Cardiac atrium fibroblast (primary cell): ENCODE data around the gene SYCN. TPM values are rescaled to one million over a fixed set of nuclear protein-coding genes. Genes with fewer than 3 reads are reported as not detected.

Experiments used
- total RNA-seq: library from RNA; depleted of rRNA; stranded (reverse); fragments of >200 nt; gene quantifications from 2 replicates; pipeline ENCODE4 v1.2.3, GENCODE V29; 2015

Gene SYCN
- not detected in 2 replicates for total RNA-seq

GRCh38 chr19:39203372-39204341 lies at the start of gene SYCN:
Gene SYCN, minus strand, starts transcription at chr19:39204263. Its CDS starts 9 bp downstream, at chr19:39204254.

GRCh38 chr19:39248806-39249205 lies 44.7 kb upstream of the SYCN start, which contains the start of gene IFNL4:
Gene IFNL4, minus strand, starts transcription at chr19:39248856.

GRCh38 chr19:39244410-39245100 lies 40.5 kb upstream of the SYCN start, which contains the start of gene IFNL3:
Gene IFNL3, minus strand, starts transcription at chr19:39245006. Its CDS starts 39 bp downstream, at chr19:39244967.

GRCh38 chr19:39196860-39197562 lies 7.1 kb downstream of the SYCN start, which contains the start of gene NCCRP1:
Gene NCCRP1, plus strand, starts transcription at chr19:39196964. Its CDS starts 19 bp downstream, at chr19:39196983.

Other genes starting within 250 kb of the SYCN start
- gene FBXO17, start 228.5 kb downstream of the SYCN start, total RNA-seq, result 18.4 and 26.2 TPM in 2 replicates
- 0.18 and 0.49 TPM in 2 replicates for gene FBXO27, start 171.7 kb downstream of the SYCN start, total RNA-seq
- not detected in 2 replicates for gene ACP7, start 119.9 kb downstream of the SYCN start, total RNA-seq
- 7.0 and 9.1 TPM in 2 replicates for gene PAK4, start 78.5 kb downstream of the SYCN start, total RNA-seq
- gene NCCRP1, start 7.3 kb downstream of the SYCN start, total RNA-seq, result not detected in 2 replicates
- not detected in 2 replicates for gene IFNL3, start 40.7 kb upstream of the SYCN start, total RNA-seq
- gene IFNL4, start 44.6 kb upstream of the SYCN start, total RNA-seq, result not detected in 2 replicates
- not detected in 2 replicates for gene IFNL2, start 64.1 kb upstream of the SYCN start, total RNA-seq
- gene IFNL1, start 92.1 kb upstream of the SYCN start, total RNA-seq, result not detected in 2 replicates
- gene LRFN1, start 116.6 kb upstream of the SYCN start, total RNA-seq, result not detected in 2 replicates
- gene GMFG, start 131.8 kb upstream of the SYCN start, total RNA-seq, result 4.4 and 21.8 TPM in 2 replicates
- 45.1 and 55.7 TPM in 2 replicates for gene SAMD4B, start 138.2 kb upstream of the SYCN start, total RNA-seq
- gene PAF1, start 186.8 kb upstream of the SYCN start, total RNA-seq, result 40.2 and 95.3 TPM in 2 replicates
- gene MED29, start 187.1 kb upstream of the SYCN start, total RNA-seq, result 24.7 and 25.8 TPM in 2 replicates
- 47.3 and 97.1 TPM in 2 replicates for gene ZFP36, start 202.6 kb upstream of the SYCN start, total RNA-seq
- 26.2 and 30.3 TPM in 2 replicates for gene PLEKHG2, start 208.4 kb upstream of the SYCN start, total RNA-seq
- 1,521 and 1,655 TPM in 2 replicates for gene RPS16, start 231.7 kb upstream of the SYCN start, total RNA-seq
- gene SUPT5H, start 241.3 kb upstream of the SYCN start, total RNA-seq, result 58.1 and 65.3 TPM in 2 replicates